CD4-positive, alpha-beta T cell (primary cell): ENCODE data around the gene SLC43A1. TPM values are rescaled to one million over a fixed set of nuclear protein-coding genes. Genes with fewer than 3 reads are reported as not detected.

Experiments
- ATAC-seq: fragments of 200-7000 bp; cut with Tn5 transposase; one replicate; pipeline ENCODE4 v1.10.0; 2022; ENCODE audit warnings: mild to moderate bottlenecking; ENCODE audit not compliant: poor library complexity
- CTCF ChIA-PET: fragments of 350-600 bp; sonication (Branson Sonifier 250); formaldehyde crosslinking; loops from one replicate; lab custom pipeline; 2021; ENCODE audit warnings: antibody characterized with exemption, inconsistent platforms; lab: Charles Lee
- POLR2A ChIA-PET: fragments of 350-600 bp; sonication (Branson Sonifier 250); formaldehyde crosslinking; loops from one replicate; lab custom pipeline; 2021; ENCODE audit warnings: antibody characterized with exemption, inconsistent platforms; lab: Charles Lee
- DNase-seq, 14 experiments: peaks; one replicate each; pipeline ENCODE4 v3.0.0-alpha.2; 2013 to 2020; ENCODE audit warnings: mixed read lengths in 2 of 14
- H3K27ac ChIP-seq, 2 donors: one replicate each; pipeline versions ENCODE4 v1.5.1 to v1.7.0; 2013; ENCODE audit warnings: low read length in 2 of 2, low read depth in 1 of 2, mild to moderate bottlenecking in 1 of 2
- H3K27me3 ChIP-seq, 2 experiments: 1 replicate in 1 of 2; 2 replicates in 1 of 2; pipeline versions ENCODE4 v1.6.1 to v1.7.0; 2013; ENCODE audit warnings: low read length in 2 of 2, control low read depth in 1 of 2, mild to moderate bottlenecking in 1 of 2, moderate library complexity in 1 of 2; ENCODE audit not compliant: insufficient read depth in 2 of 2, control insufficient read depth in 1 of 2
- H3K36me3 ChIP-seq: one replicate; pipeline ENCODE4 v1.6.1; 2013; ENCODE audit warnings: low read length, control low read depth; ENCODE audit not compliant: insufficient read depth
- H3K4me1 ChIP-seq: one replicate; pipeline ENCODE4 v1.6.1; 2013; ENCODE audit warnings: low read length, control low read depth; ENCODE audit not compliant: insufficient read depth
- H3K4me3 ChIP-seq: one replicate; pipeline ENCODE4 v1.5.1; 2013; ENCODE audit warnings: mild to moderate bottlenecking, low read length, moderate library complexity
- H3K9me3 ChIP-seq, 2 experiments: 1 replicate in 1 of 2; 2 replicates in 1 of 2; pipeline versions ENCODE4 v1.6.1 to v1.7.0; 2013; ENCODE audit warnings: low read length in 2 of 2, mild to moderate bottlenecking in 2 of 2, control low read depth in 1 of 2, moderate library complexity in 1 of 2; ENCODE audit not compliant: control insufficient read depth in 1 of 2, insufficient read depth in 1 of 2
- H3K27ac Mint-ChIP-seq: one replicate; pipeline ENCODE4 v1.8.0; 2020; ENCODE audit warnings: mixed read lengths
- H3K27me3 Mint-ChIP-seq: one replicate; pipeline ENCODE4 v1.8.0; 2021; ENCODE audit warnings: mixed read lengths
- H3K36me3 Mint-ChIP-seq: one replicate; pipeline ENCODE4 v1.8.0; 2021; ENCODE audit warnings: low read depth, mixed read lengths
- H3K4me1 Mint-ChIP-seq: one replicate; pipeline ENCODE4 v1.8.0; 2021; ENCODE audit warnings: low read depth, mixed read lengths
- H3K4me3 Mint-ChIP-seq: one replicate; pipeline ENCODE4 v1.8.0; 2020; ENCODE audit warnings: mild to moderate bottlenecking, mixed read lengths
- H3K9me3 Mint-ChIP-seq: one replicate; pipeline ENCODE4 v1.8.0; 2020; ENCODE audit warnings: mixed read lengths
- intact Hi-C, 2 experiments: fragments of 100-400 bp; cut with DNase I in 1 of 2; cut with micrococcal nuclease in 1 of 2; formaldehyde crosslinking; loops; one replicate each; pipeline versions ENCODE4 v1.15.1 to v1.9.0; 2023 to 2025; cut with DNase I, micrococcal nuclease
- total RNA-seq, 174 experiments: library from RNA in 2 of 174; stranded (reverse) in 2 of 174; gene quantifications; one replicate each; pipeline ENCODE4 v1.2.3 and lab custom pipeline; 2021 to 2026
- TF ChIP-seq, protein P1 (sequence below): fragments of 200-600 bp; IDR thresholded peaks from one replicate; pipeline ENCODE4 v1.8.0; 2022; ENCODE audit warnings: antibody characterized with exemption, mild to moderate bottlenecking

The SLC43A1 gene
- total RNA-seq, 2 experiments from 2014 or later = 3.1 to 4.2 TPM

DNA sequence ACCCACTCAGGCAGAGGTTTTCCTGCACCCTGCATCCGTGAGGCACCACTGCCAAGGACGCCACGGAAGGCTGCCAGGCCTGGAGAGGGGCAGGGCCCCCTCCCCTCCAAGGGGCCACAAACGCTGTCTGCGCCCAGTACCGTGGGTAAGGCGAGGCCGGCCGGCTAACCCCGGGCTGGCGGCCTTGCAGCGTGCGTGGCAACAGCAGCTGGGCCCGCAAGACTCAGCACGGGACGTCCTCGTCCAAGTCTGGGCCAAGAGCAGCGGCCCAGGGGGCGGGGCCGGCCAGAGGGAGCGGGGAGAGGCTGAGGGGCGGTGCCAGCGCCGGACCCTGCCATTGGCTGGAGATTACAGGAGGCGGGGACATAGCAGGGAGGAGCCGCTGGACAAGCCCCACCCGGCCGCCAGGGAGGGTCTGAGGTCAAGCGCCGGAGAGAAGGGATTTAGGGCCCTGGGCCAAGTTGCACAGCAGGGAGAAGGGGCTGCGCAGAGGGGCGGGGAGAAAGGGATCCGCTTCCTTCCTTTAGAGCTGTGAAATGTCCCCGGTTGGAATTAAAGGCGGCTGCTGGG lies 16.0 kb downstream of the SLC43A1 start:
- intact Hi-C loops = no loop called here
- H3K4me3 Mint-ChIP-seq = no peak overlapping the region
- DNase-seq (peak in 5 of 14 experiments; percentile 11 to 63 (median 32)), ATAC-seq (peak; percentile 54)
- no peak overlapping the region for H3K27ac Mint-ChIP-seq
- POLR2A ChIA-PET = no interaction called here
- no peaks in the 10 kb centered on the region for H3K27me3 ChIP-seq
- H3K27ac ChIP-seq = no peak overlapping the region
- no peak overlapping the region for H3K4me3 ChIP-seq
- H3K9me3 Mint-ChIP-seq = no peaks in the 10 kb centered on the region
- H3K27me3 Mint-ChIP-seq = no peaks in the 10 kb centered on the region
- H3K36me3 ChIP-seq = peaks cover 39% of the 10 kb centered on the region
- CTCF ChIA-PET = no interaction called here
- TF ChIP-seq, protein P1, sequence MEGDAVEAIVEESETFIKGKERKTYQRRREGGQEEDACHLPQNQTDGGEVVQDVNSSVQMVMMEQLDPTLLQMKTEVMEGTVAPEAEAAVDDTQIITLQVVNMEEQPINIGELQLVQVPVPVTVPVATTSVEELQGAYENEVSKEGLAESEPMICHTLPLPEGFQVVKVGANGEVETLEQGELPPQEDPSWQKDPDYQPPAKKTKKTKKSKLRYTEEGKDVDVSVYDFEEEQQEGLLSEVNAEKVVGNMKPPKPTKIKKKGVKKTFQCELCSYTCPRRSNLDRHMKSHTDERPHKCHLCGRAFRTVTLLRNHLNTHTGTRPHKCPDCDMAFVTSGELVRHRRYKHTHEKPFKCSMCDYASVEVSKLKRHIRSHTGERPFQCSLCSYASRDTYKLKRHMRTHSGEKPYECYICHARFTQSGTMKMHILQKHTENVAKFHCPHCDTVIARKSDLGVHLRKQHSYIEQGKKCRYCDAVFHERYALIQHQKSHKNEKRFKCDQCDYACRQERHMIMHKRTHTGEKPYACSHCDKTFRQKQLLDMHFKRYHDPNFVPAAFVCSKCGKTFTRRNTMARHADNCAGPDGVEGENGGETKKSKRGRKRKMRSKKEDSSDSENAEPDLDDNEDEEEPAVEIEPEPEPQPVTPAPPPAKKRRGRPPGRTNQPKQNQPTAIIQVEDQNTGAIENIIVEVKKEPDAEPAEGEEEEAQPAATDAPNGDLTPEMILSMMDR = no peak
- H3K36me3 Mint-ChIP-seq = peaks cover 20% of the 10 kb centered on the region
- no peaks in the 10 kb centered on the region for H3K4me1 ChIP-seq
- no peaks in the 10 kb centered on the region for H3K9me3 ChIP-seq
- H3K4me1 Mint-ChIP-seq = no peaks in the 10 kb centered on the region

DNA sequence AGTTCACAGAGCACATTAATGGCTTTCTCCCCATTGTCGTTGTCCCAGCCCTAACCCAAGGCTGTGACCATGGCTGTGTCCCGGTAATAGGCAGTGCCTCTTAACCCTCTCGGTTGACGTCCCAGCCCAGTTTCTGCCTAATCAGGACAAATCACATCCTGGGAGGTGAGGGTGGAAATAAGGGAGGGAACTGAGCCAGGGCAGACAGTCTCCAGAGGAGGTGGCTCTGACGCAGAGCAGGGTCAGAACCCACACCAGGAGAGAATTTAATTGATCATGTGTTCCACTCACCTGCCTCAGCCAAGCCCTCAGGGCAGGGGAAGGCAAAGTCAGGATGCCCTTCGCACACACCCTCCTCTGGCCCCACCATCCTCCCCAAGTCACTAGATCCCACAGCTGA lies 17.0 kb downstream of the SLC43A1 start:
- peaks cover 16% of the 10 kb centered on the region for H3K36me3 Mint-ChIP-seq
- intact Hi-C loops = no loop called here

DNA sequence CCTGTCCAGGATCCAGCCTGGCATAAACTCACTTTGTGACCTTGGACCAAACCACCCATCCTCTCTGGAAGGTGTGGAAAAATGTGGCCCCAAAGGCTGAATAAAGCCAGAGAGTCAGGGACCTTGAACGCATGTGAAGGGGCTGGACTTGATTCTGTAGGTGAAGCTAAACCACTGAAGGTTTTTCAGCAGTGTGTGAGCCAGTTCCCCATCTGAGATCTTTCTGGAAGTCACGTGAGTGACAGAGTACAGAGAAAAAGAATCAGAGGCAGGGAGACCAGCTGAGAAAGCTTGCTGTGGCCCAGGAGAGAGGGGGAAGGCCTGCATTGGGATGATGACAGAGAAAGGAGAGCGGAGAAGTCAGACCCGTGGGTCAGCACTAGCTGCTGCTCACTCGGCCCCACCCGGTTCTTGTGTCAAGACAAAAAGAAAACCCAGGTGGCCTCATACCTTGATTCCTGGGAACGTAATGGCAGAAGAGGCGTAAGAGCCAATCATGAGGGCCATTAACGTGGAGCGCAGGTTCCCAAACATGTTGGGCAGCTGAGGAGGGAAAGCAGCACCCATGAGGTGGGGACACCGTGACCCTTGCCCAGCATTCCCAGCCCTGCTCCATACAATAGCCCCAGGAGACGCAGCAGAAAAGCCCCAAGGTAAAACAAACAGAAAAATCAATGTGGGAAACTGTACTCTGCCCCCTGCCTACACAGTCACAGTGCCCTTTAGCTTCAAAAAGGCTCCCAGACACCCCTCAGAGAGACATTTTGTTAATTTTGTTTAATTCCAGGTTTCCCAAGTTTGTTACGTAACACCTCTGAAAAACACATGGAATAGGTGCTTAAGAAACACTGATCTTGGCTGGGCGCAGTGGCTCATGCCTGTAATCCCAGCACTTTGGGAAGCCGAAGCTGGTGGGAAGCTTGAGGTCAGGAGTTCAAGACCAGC lies 17.9 kb downstream of the SLC43A1 start:
- H3K27ac Mint-ChIP-seq = no peak overlapping the region
- H3K9me3 ChIP-seq = no peaks in the 10 kb centered on the region
- no peaks in the 10 kb centered on the region for H3K27me3 ChIP-seq
- ATAC-seq = no peak
- H3K9me3 Mint-ChIP-seq = no peaks in the 10 kb centered on the region
- no peak overlapping the region for H3K4me3 Mint-ChIP-seq
- peaks cover 4% of the 10 kb centered on the region for H3K4me1 ChIP-seq
- TF ChIP-seq, protein P1 = no peak
- peaks cover 35% of the 10 kb centered on the region for H3K36me3 ChIP-seq
- CTCF ChIA-PET = interaction anchor here (1.7 kb wide), 1 partner anchor 29 kb away, joined by 6 read pairs; no protein-coding TSS in a partner anchor
- intact Hi-C loops = no loop called here
- no peak overlapping the region for H3K4me3 ChIP-seq
- POLR2A ChIA-PET = interaction anchor here (1.0 kb wide), 1 partner anchor 30 kb away, joined by 3 read pairs; no protein-coding TSS in a partner anchor
- no peaks in the 10 kb centered on the region for H3K4me1 Mint-ChIP-seq
- H3K27ac ChIP-seq = no peak overlapping the region
- DNase-seq = no peak
- H3K27me3 Mint-ChIP-seq = no peaks in the 10 kb centered on the region
- H3K36me3 Mint-ChIP-seq = peaks cover 16% of the 10 kb centered on the region

More for the DNA sequence above, 17.0 kb downstream of the SLC43A1 start:
- peaks cover 3% of the 10 kb centered on the region for H3K4me1 ChIP-seq
- H3K27ac ChIP-seq = no peak overlapping the region
- TF ChIP-seq, protein P1 = no peak
- ATAC-seq (no peak), DNase-seq (no peak)
- ChIA-PET CTCF (no interaction called here), POLR2A (no interaction called here)
- no peak overlapping the region for H3K4me3 ChIP-seq
- no peak overlapping the region for H3K27ac Mint-ChIP-seq
- H3K27me3 Mint-ChIP-seq = no peaks in the 10 kb centered on the region
- H3K4me3 Mint-ChIP-seq = no peak overlapping the region
- H3K9me3 Mint-ChIP-seq = no peaks in the 10 kb centered on the region
- H3K27me3 ChIP-seq = no peaks in the 10 kb centered on the region
- H3K9me3 ChIP-seq = no peaks in the 10 kb centered on the region
- no peaks in the 10 kb centered on the region for H3K4me1 Mint-ChIP-seq
- H3K36me3 ChIP-seq = peaks cover 35% of the 10 kb centered on the region
